Neural cell (in vitro differentiated cells): ENCODE results near the gene FAM168B. TPM values are rescaled to one million over a fixed set of nuclear protein-coding genes. Genes with fewer than 3 reads are reported as not detected.

ENCODE experiments used
- H2AFZ ChIP-seq: fragments of 200-600, 300-800 bp; sonication (generic), shearing (Covaris generic); 2 replicates; pipeline ENCODE4 v1.6.0; 2014; ENCODE audit warnings: low read depth, mild to moderate bottlenecking, antibody characterized with exemption, low read length, moderate library complexity
- H3F3A ChIP-seq: fragments of 200-600 bp; shearing (Covaris generic); 2 replicates; pipeline ENCODE4 v1.6.1; 2016; ENCODE audit warnings: mild to moderate bottlenecking, moderate library complexity, mixed read lengths, antibody characterized with exemption, low read length; ENCODE audit not compliant: insufficient read depth, poor library complexity, severe bottlenecking
- H3K27ac ChIP-seq: fragments of 200-600, 300-800 bp; sonication (generic), shearing (Covaris generic); 2 replicates; pipeline ENCODE4 v1.5.1; 2014; ENCODE audit warnings: mild to moderate bottlenecking, low read length, moderate library complexity
- H3K27me3 ChIP-seq: fragments of 300-800, 200-600 bp; sonication (generic), shearing (Covaris generic); 2 replicates; pipeline ENCODE4 v1.6.0; 2014; ENCODE audit warnings: mild to moderate bottlenecking, low read depth, low read length, moderate library complexity; ENCODE audit not compliant: insufficient read depth
- H3K36me3 ChIP-seq: fragments of 300-800, 200-600 bp; sonication (generic), shearing (Covaris generic); 2 replicates; pipeline ENCODE4 v1.5.1; 2014; ENCODE audit warnings: mild to moderate bottlenecking, antibody characterized with exemption, low read length, moderate library complexity; ENCODE audit not compliant: insufficient read depth
- H3K4me2 ChIP-seq: fragments of 300-800, 200-600 bp; sonication (generic), shearing (Covaris generic); 2 replicates; pipeline ENCODE4 v1.6.0; 2014; ENCODE audit warnings: mild to moderate bottlenecking, low read length
- H3K4me3 ChIP-seq: fragments of 300-800, 200-600 bp; sonication (generic), shearing (Covaris generic); 2 replicates; pipeline ENCODE4 v1.5.1; 2014; ENCODE audit warnings: mild to moderate bottlenecking, low read length, moderate library complexity
- H3K79me2 ChIP-seq: fragments of 200-600 bp; shearing (Covaris generic); replicated peaks from 2 replicates; pipeline ENCODE4 v1.6.0; 2014; ENCODE audit warnings: mild to moderate bottlenecking, low read length, moderate library complexity; ENCODE audit not compliant: insufficient read depth
- H3K9ac ChIP-seq: fragments of 300-800, 200-600 bp; sonication (generic), shearing (Covaris generic); 2 replicates; pipeline ENCODE4 v1.6.1; 2016; ENCODE audit warnings: mild to moderate bottlenecking, low read length, mixed read lengths
- H3K9me2 ChIP-seq: fragments of 200-600 bp; shearing (Covaris generic); 2 replicates; pipeline ENCODE4 v1.6.1; 2016; ENCODE audit warnings: mild to moderate bottlenecking, low read length, mixed read lengths; ENCODE audit not compliant: insufficient read depth
- H3K9me3 ChIP-seq: fragments of 200-600, 300-800 bp; sonication (generic), shearing (Covaris generic); 2 replicates; pipeline ENCODE4 v1.6.1; 2016; ENCODE audit warnings: mild to moderate bottlenecking, mixed run types, low read length, moderate library complexity, mixed read lengths
- H4K20me1 ChIP-seq: fragments of 200-600 bp; shearing (Covaris generic); 2 replicates; pipeline ENCODE4 v1.6.1; 2016; ENCODE audit warnings: mild to moderate bottlenecking, mixed run types; ENCODE audit not compliant: insufficient read depth
- EP300 ChIP-seq: fragments of 450-650 bp; conservative IDR thresholded peaks from 2 replicates; pipeline ENCODE4 v1.6.1; 2014; ENCODE audit warnings: antibody characterized with exemption, mild to moderate bottlenecking, moderate library complexity; ENCODE audit not compliant: poor library complexity, severe bottlenecking
- EZH2 ChIP-seq: fragments of 200-600, 300-800 bp; shearing (Covaris generic), sonication (generic); IDR thresholded peaks from 2 replicates; pipeline ENCODE4 v1.6.1; 2014; ENCODE audit warnings: antibody characterized with exemption, low read length, borderline replicate concordance, mild to moderate bottlenecking; ENCODE audit not compliant: insufficient read depth, poor library complexity, severe bottlenecking
- MXI1 ChIP-seq: fragments of 450-650 bp; conservative IDR thresholded peaks from 2 replicates; pipeline ENCODE4 v1.6.1; 2014; ENCODE audit warnings: antibody characterized with exemption, mild to moderate bottlenecking; ENCODE audit not compliant: poor library complexity, severe bottlenecking
- POLR2AphosphoS5 ChIP-seq: IDR thresholded peaks from 2 replicates; pipeline ENCODE4 v1.6.1; 2012
- RAD21 ChIP-seq: fragments of 450-650 bp; conservative IDR thresholded peaks from 2 replicates; pipeline ENCODE4 v1.6.1; 2014; ENCODE audit warnings: antibody characterized with exemption, mild to moderate bottlenecking, moderate library complexity
- SMC3 ChIP-seq: fragments of 450-650 bp; conservative IDR thresholded peaks from 2 replicates; pipeline ENCODE4 v1.6.1; 2014; ENCODE audit warnings: antibody characterized with exemption, mild to moderate bottlenecking, moderate library complexity; ENCODE audit not compliant: poor library complexity
- TAF1 ChIP-seq: IDR thresholded peaks from 2 replicates; pipeline ENCODE4 v1.6.1; 2012; ENCODE audit warnings: low read depth
- polyA plus RNA-seq: library from polyadenylated mRNA; depleted of rRNA; stranded (reverse); fragments of >200 nt; gene quantifications from 2 replicates; pipeline ENCODE4 v1.2.3, GENCODE V29; 2014
- TF ChIP-seq, protein P1 (sequence below): IDR thresholded peaks from 2 replicates; pipeline ENCODE4 v1.6.1; 2012; ENCODE audit warnings: borderline replicate concordance
- TF ChIP-seq, protein P2 (sequence below): fragments of 450-650 bp; IDR thresholded peaks from 2 replicates; pipeline ENCODE4 v1.5.1; 2014; ENCODE audit warnings: antibody characterized with exemption, mild to moderate bottlenecking, moderate library complexity; ENCODE audit not compliant: poor library complexity, severe bottlenecking

Gene FAM168B
- polyA plus RNA-seq, 1 donor from 2014 or later, result 162 TPM

DNA sequence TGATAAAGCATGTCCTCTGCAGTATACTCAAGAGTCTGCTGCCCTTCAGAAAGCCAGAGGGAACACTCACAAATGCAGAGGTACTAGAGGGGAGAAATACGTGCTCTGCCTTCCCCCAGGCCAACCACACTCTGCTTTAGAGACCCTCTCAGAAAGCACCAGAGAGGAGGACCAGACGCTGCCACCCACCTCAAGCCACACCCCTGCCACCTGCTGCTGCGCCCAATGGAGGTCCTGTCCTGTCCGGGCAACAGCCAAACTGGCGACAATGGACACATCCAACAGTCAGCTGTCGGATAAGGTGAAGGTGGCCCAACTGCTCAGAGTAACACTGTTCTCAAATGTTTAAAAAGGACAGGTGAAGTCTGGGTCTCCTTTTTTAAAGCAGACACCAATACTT lies 44.6 kb downstream of the FAM168B start:
- no peaks in the 10 kb centered on the region for H3K27me3 ChIP-seq
- peaks cover 6% of the 10 kb centered on the region for H3K36me3 ChIP-seq
- H3K9ac ChIP-seq, result no peak overlapping the region
- H3K9me2 ChIP-seq, result no peaks in the 10 kb centered on the region
- no peak for TF ChIP-seq POLR2AphosphoS5
- no peak for TF ChIP-seq RAD21
- no peak for TF ChIP-seq EZH2
- no peak for TF ChIP-seq MXI1
- TF ChIP-seq, protein P1, sequence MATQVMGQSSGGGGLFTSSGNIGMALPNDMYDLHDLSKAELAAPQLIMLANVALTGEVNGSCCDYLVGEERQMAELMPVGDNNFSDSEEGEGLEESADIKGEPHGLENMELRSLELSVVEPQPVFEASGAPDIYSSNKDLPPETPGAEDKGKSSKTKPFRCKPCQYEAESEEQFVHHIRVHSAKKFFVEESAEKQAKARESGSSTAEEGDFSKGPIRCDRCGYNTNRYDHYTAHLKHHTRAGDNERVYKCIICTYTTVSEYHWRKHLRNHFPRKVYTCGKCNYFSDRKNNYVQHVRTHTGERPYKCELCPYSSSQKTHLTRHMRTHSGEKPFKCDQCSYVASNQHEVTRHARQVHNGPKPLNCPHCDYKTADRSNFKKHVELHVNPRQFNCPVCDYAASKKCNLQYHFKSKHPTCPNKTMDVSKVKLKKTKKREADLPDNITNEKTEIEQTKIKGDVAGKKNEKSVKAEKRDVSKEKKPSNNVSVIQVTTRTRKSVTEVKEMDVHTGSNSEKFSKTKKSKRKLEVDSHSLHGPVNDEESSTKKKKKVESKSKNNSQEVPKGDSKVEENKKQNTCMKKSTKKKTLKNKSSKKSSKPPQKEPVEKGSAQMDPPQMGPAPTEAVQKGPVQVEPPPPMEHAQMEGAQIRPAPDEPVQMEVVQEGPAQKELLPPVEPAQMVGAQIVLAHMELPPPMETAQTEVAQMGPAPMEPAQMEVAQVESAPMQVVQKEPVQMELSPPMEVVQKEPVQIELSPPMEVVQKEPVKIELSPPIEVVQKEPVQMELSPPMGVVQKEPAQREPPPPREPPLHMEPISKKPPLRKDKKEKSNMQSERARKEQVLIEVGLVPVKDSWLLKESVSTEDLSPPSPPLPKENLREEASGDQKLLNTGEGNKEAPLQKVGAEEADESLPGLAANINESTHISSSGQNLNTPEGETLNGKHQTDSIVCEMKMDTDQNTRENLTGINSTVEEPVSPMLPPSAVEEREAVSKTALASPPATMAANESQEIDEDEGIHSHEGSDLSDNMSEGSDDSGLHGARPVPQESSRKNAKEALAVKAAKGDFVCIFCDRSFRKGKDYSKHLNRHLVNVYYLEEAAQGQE, result no peak
- no peak for TF ChIP-seq SMC3
- TF ChIP-seq EP300, result no peak
- TF ChIP-seq, protein P2, sequence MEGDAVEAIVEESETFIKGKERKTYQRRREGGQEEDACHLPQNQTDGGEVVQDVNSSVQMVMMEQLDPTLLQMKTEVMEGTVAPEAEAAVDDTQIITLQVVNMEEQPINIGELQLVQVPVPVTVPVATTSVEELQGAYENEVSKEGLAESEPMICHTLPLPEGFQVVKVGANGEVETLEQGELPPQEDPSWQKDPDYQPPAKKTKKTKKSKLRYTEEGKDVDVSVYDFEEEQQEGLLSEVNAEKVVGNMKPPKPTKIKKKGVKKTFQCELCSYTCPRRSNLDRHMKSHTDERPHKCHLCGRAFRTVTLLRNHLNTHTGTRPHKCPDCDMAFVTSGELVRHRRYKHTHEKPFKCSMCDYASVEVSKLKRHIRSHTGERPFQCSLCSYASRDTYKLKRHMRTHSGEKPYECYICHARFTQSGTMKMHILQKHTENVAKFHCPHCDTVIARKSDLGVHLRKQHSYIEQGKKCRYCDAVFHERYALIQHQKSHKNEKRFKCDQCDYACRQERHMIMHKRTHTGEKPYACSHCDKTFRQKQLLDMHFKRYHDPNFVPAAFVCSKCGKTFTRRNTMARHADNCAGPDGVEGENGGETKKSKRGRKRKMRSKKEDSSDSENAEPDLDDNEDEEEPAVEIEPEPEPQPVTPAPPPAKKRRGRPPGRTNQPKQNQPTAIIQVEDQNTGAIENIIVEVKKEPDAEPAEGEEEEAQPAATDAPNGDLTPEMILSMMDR, result no peak
- H3K4me3 ChIP-seq, result no peak overlapping the region
- H3K9me3 ChIP-seq, result no peaks in the 10 kb centered on the region
- H2AFZ ChIP-seq, result no peak overlapping the region
- H3K27ac ChIP-seq, result no peak overlapping the region
- H3K79me2 ChIP-seq, result no peaks in the 10 kb centered on the region
- H3F3A ChIP-seq, result no peaks in the 10 kb centered on the region
- H4K20me1 ChIP-seq, result no peaks in the 10 kb centered on the region
- H3K4me2 ChIP-seq, result no peak overlapping the region

- Histone ChIP-seq H3K4me3 (no peak overlapping the region), H3K9me3 (no peaks in the 10 kb centered on the region), H3K27ac (no peak overlapping the region), H3K36me3 (peaks cover 6% of the 10 kb centered on the region), H3K9ac (no peak overlapping the region), H3K4me2 (no peak overlapping the region), H3F3A (no peaks in the 10 kb centered on the region), H2AFZ (no peak overlapping the region), H4K20me1 (no peaks in the 10 kb centered on the region), H3K9me2 (no peaks in the 10 kb centered on the region), H3K79me2 (no peaks in the 10 kb centered on the region), H3K27me3 (no peaks in the 10 kb centered on the region)
- TF ChIP-seq TAF1, result no peak
- no peak for TF ChIP-seq SMC3
- TF ChIP-seq, protein P1, result no peak
- TF ChIP-seq RAD21, result no peak
Observed at GRCh38 chr2:131047920-131048560, 45.2 kb downstream of the FAM168B start.
